D341Med (cell line): ENCODE results near the gene SH3GLB2.
A peak's percentile ranks its signal among the peaks of the same experiment; 100 is the strongest.
"Not testable (repeated sequence)": the region's sequence is repeated elsewhere in the genome, so short reads cannot be mapped to it uniquely, and the experiment has no call there.

Source experiments
- DNase-seq: peaks from one replicate; pipeline ENCODE4 v3.0.0; 2012; ENCODE audit warnings: low spot score

The SH3GLB2 gene

DNA sequence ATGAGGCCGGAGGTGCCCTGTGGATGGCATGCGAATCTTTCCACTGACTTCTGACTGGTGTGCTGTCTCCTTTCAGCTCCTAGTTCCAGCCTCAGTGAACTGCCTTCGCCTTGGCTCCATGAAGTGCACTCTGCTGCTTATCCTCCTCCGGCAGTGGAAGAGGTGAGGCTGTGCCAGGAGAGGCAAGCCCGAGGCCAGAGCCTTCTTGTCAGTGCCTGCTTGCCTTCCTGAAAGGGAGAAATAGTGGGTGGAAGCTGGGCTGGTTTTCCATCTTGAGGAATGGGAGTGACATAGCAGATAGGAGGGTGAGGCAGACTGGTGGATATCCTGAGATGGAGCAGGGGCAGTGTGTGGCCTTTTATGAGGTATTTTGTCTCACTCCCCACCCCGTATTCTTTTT, 29.7 kb downstream of the SH3GLB2 start:
- DNase-seq: no peak

DNA sequence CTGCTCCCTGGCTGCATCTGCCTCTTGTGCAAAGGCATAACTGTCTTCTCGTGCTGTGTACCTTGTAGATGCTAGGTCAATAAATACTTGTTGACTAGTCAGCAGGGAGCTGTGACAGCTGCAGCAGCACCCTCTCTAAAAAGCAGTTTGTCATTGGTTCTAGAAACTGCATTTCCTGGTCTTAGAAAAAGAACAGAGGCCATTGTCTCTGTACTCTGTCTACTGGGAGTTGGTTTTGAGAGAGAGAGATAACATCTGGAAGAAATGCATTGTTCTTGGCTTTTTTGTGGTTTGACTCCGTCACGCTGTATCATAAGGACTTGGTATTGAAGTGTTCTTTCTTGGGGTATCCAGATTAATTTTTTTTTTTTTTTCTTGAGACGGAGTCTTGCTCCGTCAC, 32.3 kb downstream of the SH3GLB2 start:
- DNase-seq: no peak

DNA sequence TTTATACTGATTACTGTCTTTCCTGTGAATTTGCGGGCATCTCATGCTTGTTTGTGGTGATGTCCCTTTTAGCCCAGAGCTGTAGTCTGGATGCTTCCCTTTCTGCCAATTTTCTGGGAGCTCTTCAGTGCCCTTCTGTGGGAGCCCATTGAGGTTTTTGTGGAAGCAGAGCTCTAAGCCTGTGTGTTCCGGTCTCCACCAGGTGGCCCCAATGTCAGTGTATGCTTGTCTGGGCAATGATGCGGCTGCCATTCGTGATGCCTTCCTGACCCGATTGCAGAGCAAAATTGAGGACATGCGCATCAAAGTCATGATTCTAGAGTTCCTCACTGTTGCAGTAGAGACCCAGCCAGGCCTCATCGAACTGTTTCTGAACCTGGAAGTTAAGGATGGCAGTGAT, 35.1 kb downstream of the SH3GLB2 start:
- DNase-seq: peak; percentile 53

DNA sequence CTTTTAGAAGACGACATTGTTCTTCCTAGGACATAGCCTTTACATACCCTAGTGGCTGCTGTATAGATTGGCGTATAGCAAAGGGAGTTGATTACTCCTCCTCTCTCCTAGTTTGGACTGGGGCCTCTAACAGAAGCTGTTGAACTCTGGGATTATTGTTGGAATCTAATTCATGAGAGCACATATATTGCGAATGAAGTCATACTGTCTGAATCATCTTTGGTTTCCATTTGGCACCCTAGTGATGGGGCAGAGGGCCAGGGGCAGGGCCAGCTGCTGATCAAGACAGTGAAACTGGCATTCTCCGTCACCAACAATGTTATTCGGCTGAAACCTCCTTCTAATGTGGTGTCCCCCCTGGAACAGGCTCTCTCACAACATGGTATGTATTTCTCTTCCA, 40.3 kb downstream of the SH3GLB2 start:
- DNase-seq: no peak

DNA sequence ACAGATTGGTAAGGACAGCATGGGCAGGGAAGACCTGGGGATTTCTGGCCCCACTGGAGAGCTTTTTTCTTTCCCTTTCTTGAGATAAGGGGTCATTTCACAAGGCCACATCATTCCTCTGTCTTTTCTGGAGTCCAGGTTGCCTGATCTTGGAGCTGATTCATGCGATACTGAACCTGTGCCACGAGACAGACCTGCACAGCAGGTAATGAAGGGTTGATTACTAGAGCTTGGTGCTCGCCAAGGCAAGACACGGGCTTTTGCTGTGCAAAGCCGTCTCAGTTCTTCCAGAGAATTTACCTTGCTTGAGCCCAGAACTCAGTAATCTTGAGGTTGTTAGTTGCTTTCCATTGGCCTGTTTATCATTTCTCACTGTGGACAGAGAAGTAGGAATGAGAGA, 41.5 kb downstream of the SH3GLB2 start:
- no peak for DNase-seq

DNA sequence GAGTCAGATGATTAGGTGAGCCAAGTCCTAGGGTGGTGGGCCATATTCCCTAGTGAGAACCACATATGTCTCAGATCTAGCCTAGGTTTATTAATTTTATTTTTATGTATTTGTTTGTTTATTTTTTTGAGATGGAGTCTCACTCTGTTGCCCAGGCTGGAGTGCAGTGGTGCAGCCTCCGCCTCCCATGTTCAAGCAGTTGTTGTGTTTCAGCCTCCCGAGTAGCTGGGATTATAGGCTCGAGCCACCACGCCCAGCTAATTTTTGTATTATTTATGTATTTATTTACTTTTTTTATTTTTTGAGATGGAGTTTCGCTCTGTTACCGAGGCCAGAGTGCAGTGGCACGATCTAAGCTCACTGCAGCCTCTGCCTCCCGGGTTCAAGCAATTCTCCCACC, 44.6 kb downstream of the SH3GLB2 start:
- DNase-seq: no peak

DNA sequence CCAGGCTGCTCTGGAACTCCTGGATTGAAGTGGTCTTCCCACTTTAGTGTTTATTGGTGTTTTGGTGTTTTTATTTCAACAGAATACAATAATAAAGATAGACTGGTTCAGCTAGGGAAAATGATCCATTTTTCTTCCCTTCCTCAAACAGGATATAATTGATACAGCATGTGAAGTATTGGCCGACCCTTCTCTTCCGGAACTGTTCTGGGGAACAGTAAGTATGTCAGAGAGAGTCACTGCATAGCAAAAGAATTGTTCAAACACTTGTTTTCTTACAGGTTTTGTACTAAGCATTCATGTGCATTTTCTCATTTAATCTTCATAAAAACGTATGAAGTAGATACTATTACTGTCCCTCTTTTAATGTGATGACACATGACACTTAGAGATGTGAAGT, 49.0 kb downstream of the SH3GLB2 start:
- no peak for DNase-seq

DNA sequence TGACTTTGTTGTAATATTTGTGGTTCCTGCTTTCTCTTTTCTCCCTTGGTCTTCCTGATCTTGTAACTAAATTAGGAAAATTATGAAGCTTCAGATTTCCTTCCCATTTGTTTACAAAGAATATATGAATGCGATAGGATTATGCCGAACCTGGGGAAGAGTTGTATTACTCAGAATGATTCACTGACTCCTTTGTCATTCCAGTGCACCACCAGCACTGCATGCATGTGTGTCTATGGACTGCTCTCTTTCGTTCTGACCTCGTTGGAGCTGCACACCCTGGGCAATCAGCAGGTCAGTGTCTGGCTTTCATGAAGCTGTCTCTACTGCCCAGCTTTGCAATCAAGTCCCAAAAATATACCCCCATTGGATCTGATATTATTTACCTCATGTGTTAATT, 55.2 kb downstream of the SH3GLB2 start:
- no peak for DNase-seq

DNA sequence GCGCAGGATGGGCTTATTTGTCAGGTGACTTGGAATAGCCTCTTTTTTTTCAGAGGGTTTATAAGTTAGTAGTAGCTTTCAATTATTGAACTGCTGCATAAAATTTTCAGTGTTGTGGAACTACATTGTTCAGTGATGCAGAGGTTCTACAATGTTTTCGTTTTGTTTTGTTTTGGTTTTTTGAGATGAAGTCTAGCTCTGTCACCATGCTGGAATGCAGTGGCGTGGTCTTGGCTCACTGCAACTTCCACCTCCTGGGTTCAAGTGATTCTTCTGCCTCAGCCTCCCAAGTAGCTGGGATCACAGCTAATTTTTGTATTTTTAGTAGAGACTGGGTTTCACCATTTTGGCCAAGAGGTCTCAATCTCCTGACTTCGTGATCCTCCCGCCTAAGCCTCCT, 58.6 kb downstream of the SH3GLB2 start:
- no peak for DNase-seq

DNA sequence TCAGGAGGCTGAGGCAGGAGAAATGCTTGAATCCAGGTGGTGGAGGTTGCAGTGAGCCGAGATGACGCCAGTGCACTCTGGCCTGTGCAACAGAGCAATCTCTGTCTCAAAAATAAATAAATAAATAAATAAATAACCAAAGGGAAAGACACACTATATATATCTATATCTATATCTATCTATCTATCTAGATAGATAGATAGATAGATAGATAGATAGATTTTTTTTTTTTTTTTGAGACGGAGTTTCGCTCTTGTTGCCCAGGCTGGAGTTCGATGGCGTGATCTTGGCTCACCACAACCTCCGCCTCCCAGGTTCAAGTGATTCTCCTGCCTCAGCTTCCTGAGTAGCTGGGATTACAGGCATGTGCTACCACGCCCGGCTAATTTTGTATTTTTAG, 66.7 kb downstream of the SH3GLB2 start:
- DNase-seq: not testable (repeated sequence)
